ENCODE results near the gene LGALSL.

LGALSL gene

GRCh38 chr2:64421201-64421600 lies 32.8 kb upstream of the LGALSL start:
- Mint-ChIP-seq H3K27me3 (ENCODE audit: low read depth, poor library complexity) (peaks cover 6% of the 10 kb centered on the region), H3K9me3 (no peaks in the 10 kb centered on the region), H3K4me3 (no peak overlapping the region), H3K27ac (no peak overlapping the region), H3K4me1 (peaks cover 42% of the 10 kb centered on the region), H3K36me3 (ENCODE audit: low read depth) (no peaks in the 10 kb centered on the region)
- TF ChIP-seq CTCF (IDR thresholded peaks at IDR 0.05), result no peak
- no peak for DNase-seq

GRCh38 chr2:64422466-64422865 lies 31.5 kb upstream of the LGALSL start:
- Mint-ChIP-seq H3K9me3 (no peaks in the 10 kb centered on the region), H3K27ac (no peak overlapping the region)

GRCh38 chr2:64423303-64423702 lies 30.7 kb upstream of the LGALSL start:
- no peak for TF ChIP-seq CTCF (IDR thresholded peaks at IDR 0.05)
- H3K36me3 Mint-ChIP-seq (ENCODE audit: low read depth), result no peaks in the 10 kb centered on the region
- no peak overlapping the region for H3K4me3 Mint-ChIP-seq
- no peak overlapping the region for H3K27ac Mint-ChIP-seq
- peaks cover 33% of the 10 kb centered on the region for H3K4me1 Mint-ChIP-seq
- no peak for DNase-seq
- H3K27me3 Mint-ChIP-seq (ENCODE audit: low read depth, poor library complexity), result peaks cover 3% of the 10 kb centered on the region
- no peaks in the 10 kb centered on the region for H3K9me3 Mint-ChIP-seq

More at GRCh38 chr2:64422466-64422865, 31.5 kb upstream of the LGALSL start:
- Mint-ChIP-seq H3K4me1 (peaks cover 40% of the 10 kb centered on the region), H3K36me3 (ENCODE audit: low read depth) (no peaks in the 10 kb centered on the region), H3K4me3 (no peak overlapping the region), H3K27me3 (ENCODE audit: low read depth, poor library complexity) (peaks cover 6% of the 10 kb centered on the region)
- DNase-seq, result no peak
- no peak for TF ChIP-seq CTCF (IDR thresholded peaks at IDR 0.05)

GRCh38 chr2:64424416-64424987 lies 29.5 kb upstream of the LGALSL start:
- Mint-ChIP-seq H3K27me3 (ENCODE audit: low read depth, poor library complexity) (peaks cover 3% of the 10 kb centered on the region), H3K27ac (no peak overlapping the region), H3K4me3 (no peak overlapping the region), H3K4me1 (peaks cover 33% of the 10 kb centered on the region), H3K9me3 (no peaks in the 10 kb centered on the region), H3K36me3 (ENCODE audit: low read depth) (no peaks in the 10 kb centered on the region)
- DNase-seq, result no peak
- no peak for TF ChIP-seq CTCF (IDR thresholded peaks at IDR 0.05)

- Mint-ChIP-seq H3K4me3 (no peak overlapping the region), H3K4me1 (peaks cover 22% of the 10 kb centered on the region), H3K9me3 (peaks cover 12% of the 10 kb centered on the region), H3K36me3 (ENCODE audit: low read depth) (no peaks in the 10 kb centered on the region), H3K27ac (peak overlapping the region; percentile 77), H3K27me3 (ENCODE audit: low read depth, poor library complexity) (peaks cover 3% of the 10 kb centered on the region)
- no peak for TF ChIP-seq CTCF (IDR thresholded peaks at IDR 0.05)
- DNase-seq, result no peak
Observed at GRCh38 chr2:64426183-64426952, 27.6 kb upstream of the LGALSL start.
